Activated CD4-positive, alpha-beta T cell treated with anti-CD3 and anti-CD28 coated beads for 36 hours (primary cell): ENCODE data around the gene PLK2. TPM values are rescaled to one million over a fixed set of nuclear protein-coding genes. Genes with fewer than 3 reads are reported as not detected.
A peak's percentile ranks its signal among the peaks of the same experiment; 100 is the strongest.

Experiments
- ATAC-seq: fragments of 200-7000 bp; cut with Tn5 transposase; one replicate; pipeline ENCODE4 v1.10.0; 2021; ENCODE audit warnings: mild to moderate bottlenecking, moderate library complexity
- CTCF ChIA-PET: fragments of 350-600 bp; sonication (Branson Sonifier 250); formaldehyde crosslinking; loops from one replicate; lab custom pipeline; 2021; ENCODE audit warnings: antibody characterized with exemption; lab: Charles Lee
- POLR2A ChIA-PET: fragments of 350-600 bp; sonication (Branson Sonifier 250); formaldehyde crosslinking; loops from one replicate; lab custom pipeline; 2021; ENCODE audit warnings: antibody characterized with exemption, inconsistent platforms; lab: Charles Lee
- DNase-seq: peaks from one replicate; pipeline ENCODE4 v3.0.0-alpha.2; 2020
- H3K27ac Mint-ChIP-seq: one replicate; pipeline ENCODE4 v1.8.0; 2021; ENCODE audit warnings: mixed read lengths
- H3K27me3 Mint-ChIP-seq: one replicate; pipeline ENCODE4 v1.8.0; 2021; ENCODE audit warnings: mixed read lengths
- H3K36me3 Mint-ChIP-seq: one replicate; pipeline ENCODE4 v1.8.0; 2021; ENCODE audit warnings: low read depth, mixed read lengths
- H3K4me1 Mint-ChIP-seq: one replicate; pipeline ENCODE4 v1.8.0; 2021; ENCODE audit warnings: mixed read lengths
- H3K4me3 Mint-ChIP-seq: one replicate; pipeline ENCODE4 v1.8.0; 2021; ENCODE audit warnings: mild to moderate bottlenecking, moderate library complexity, mixed read lengths
- H3K9me3 Mint-ChIP-seq: one replicate; pipeline ENCODE4 v1.8.0; 2021; ENCODE audit warnings: low read depth, mixed read lengths
- intact Hi-C, 2 experiments: fragments of 100-400 bp; cut with DNase I in 1 of 2; cut with micrococcal nuclease in 1 of 2; formaldehyde crosslinking; loops; one replicate each; pipeline versions ENCODE4 v1.14.2 to v1.15.1; 2022 to 2024; cut with DNase I, micrococcal nuclease
- total RNA-seq, 2 experiments: library from RNA; stranded (reverse); gene quantifications; one replicate each; pipeline ENCODE4 v1.2.3, GENCODE V29; 2021

PLK2 gene
- total RNA-seq, 2 experiments from 2014 or later, result 3.0 to 3.8 TPM

- H3K4me1 Mint-ChIP-seq, result peaks cover 3% of the 10 kb centered on the region
- H3K27me3 Mint-ChIP-seq, result peaks cover 6% of the 10 kb centered on the region
- ATAC-seq (no peak), DNase-seq (no peak)
- H3K4me3 Mint-ChIP-seq, result no peak overlapping the region
- POLR2A ChIA-PET, result no interaction called here
- no peak overlapping the region for H3K27ac Mint-ChIP-seq
- intact Hi-C loops, result loop anchor here (1.0 to 5.0 kb wide), 2 partner anchors 352 to 354 kb away; no protein-coding TSS in a partner anchor
- H3K36me3 Mint-ChIP-seq, result no peaks in the 10 kb centered on the region
- CTCF ChIA-PET, result interaction anchor here (0.6 to 2.6 kb wide), 4 partner anchors 11 to 1155 kb away, joined by 3 to 9 read pairs (median 5); no protein-coding TSS in a partner anchor
- no peaks in the 10 kb centered on the region for H3K9me3 Mint-ChIP-seq
Measured at GRCh38 chr5:58497921-58498320, 38.0 kb upstream of the PLK2 start.

- Mint-ChIP-seq H3K36me3 (no peaks in the 10 kb centered on the region), H3K9me3 (no peaks in the 10 kb centered on the region), H3K27ac (no peak overlapping the region), H3K4me1 (peaks cover 3% of the 10 kb centered on the region), H3K27me3 (peaks cover 2% of the 10 kb centered on the region), H3K4me3 (no peak overlapping the region)
- ATAC-seq (no peak), DNase-seq (no peak)
- intact Hi-C loops, result loop anchor here in 1 of 2 experiments (5.0 kb wide), 1 partner anchor 355 kb away; no protein-coding TSS in a partner anchor
- ChIA-PET POLR2A (no interaction called here), CTCF (interaction anchor here (0.6 to 2.6 kb wide), 4 partner anchors 10 to 1156 kb away, joined by 3 to 9 read pairs (median 5); no protein-coding TSS in a partner anchor)
Measured at GRCh38 chr5:58497386-58497785, 37.5 kb upstream of the PLK2 start.

GRCh38 chr5:58496488-58496887 lies 36.6 kb upstream of the PLK2 start:
- Mint-ChIP-seq H3K4me3 (no peak overlapping the region), H3K9me3 (no peaks in the 10 kb centered on the region), H3K27me3 (peaks cover 2% of the 10 kb centered on the region), H3K36me3 (no peaks in the 10 kb centered on the region), H3K27ac (no peak overlapping the region), H3K4me1 (peaks cover 3% of the 10 kb centered on the region)
- ATAC-seq, result no peak
- no peak for DNase-seq
- ChIA-PET POLR2A (no interaction called here), CTCF (interaction anchor here (0.6 to 2.6 kb wide), 3 partner anchors 9 to 118 kb away, joined by 3 to 7 read pairs (median 3); no protein-coding TSS in a partner anchor)
- intact Hi-C loops, result loop anchor here in 1 of 2 experiments (5.0 kb wide), 1 partner anchor 356 kb away; no protein-coding TSS in a partner anchor

- POLR2A ChIA-PET, result no interaction called here
- Mint-ChIP-seq H3K4me3 (no peak overlapping the region), H3K27ac (no peak overlapping the region), H3K9me3 (no peaks in the 10 kb centered on the region), H3K27me3 (peaks cover 7% of the 10 kb centered on the region), H3K36me3 (no peaks in the 10 kb centered on the region), H3K4me1 (no peaks in the 10 kb centered on the region)
- CTCF ChIA-PET, result no interaction called here
- DNase-seq (no peak), ATAC-seq (no peak)
- intact Hi-C loops, result no loop called here
Measured at GRCh38 chr5:58493141-58493540, 33.3 kb upstream of the PLK2 start.

- no peaks in the 10 kb centered on the region for H3K36me3 Mint-ChIP-seq
- DNase-seq (no peak), ATAC-seq (no peak)
- peaks cover 10% of the 10 kb centered on the region for H3K27me3 Mint-ChIP-seq
- H3K4me1 Mint-ChIP-seq, result no peaks in the 10 kb centered on the region
- intact Hi-C loops, result no loop called here
- no peak within 1 kb of the TSS for H3K4me3 Mint-ChIP-seq
- ChIA-PET CTCF (no interaction called here), POLR2A (no interaction called here)
- H3K9me3 Mint-ChIP-seq, result no peaks in the 10 kb centered on the region
- no peak within 1 kb of the TSS for H3K27ac Mint-ChIP-seq
Measured at GRCh38 chr5:58491216-58491892, 31.5 kb upstream of the PLK2 start, which contains the start of gene GAPT. Gene GAPT (plus strand): TSS chr5:58491435. CDS start chr5:58494537, 3,102 bp downstream.

- DNase-seq, result no peak
- Mint-ChIP-seq H3K9me3 (no peaks in the 10 kb centered on the region), H3K4me3 (no peak overlapping the region), H3K36me3 (no peaks in the 10 kb centered on the region), H3K27me3 (peaks cover 10% of the 10 kb centered on the region), H3K27ac (no peak overlapping the region), H3K4me1 (no peaks in the 10 kb centered on the region)
- ATAC-seq, result no peak
- POLR2A ChIA-PET, result no interaction called here
- intact Hi-C loops, result no loop called here
- CTCF ChIA-PET, result no interaction called here
Measured at GRCh38 chr5:58490402-58491050, 30.6 kb upstream of the PLK2 start.

GRCh38 chr5:58486290-58486689 lies 26.4 kb upstream of the PLK2 start:
- Mint-ChIP-seq H3K36me3 (no peaks in the 10 kb centered on the region), H3K27me3 (peaks cover 8% of the 10 kb centered on the region), H3K27ac (no peak overlapping the region), H3K4me1 (no peaks in the 10 kb centered on the region), H3K4me3 (no peak overlapping the region), H3K9me3 (no peaks in the 10 kb centered on the region)
- intact Hi-C loops, result no loop called here
- ATAC-seq (no peak), DNase-seq (no peak)
- POLR2A ChIA-PET, result no interaction called here
- CTCF ChIA-PET, result interaction anchor here (1.4 kb wide), 1 partner anchor 10 kb away, joined by 7 read pairs; no protein-coding TSS in a partner anchor

GRCh38 chr5:58484505-58484904 lies 24.6 kb upstream of the PLK2 start:
- Mint-ChIP-seq H3K36me3 (no peaks in the 10 kb centered on the region), H3K27ac (no peak overlapping the region), H3K9me3 (no peaks in the 10 kb centered on the region), H3K4me1 (no peaks in the 10 kb centered on the region), H3K27me3 (peaks cover 6% of the 10 kb centered on the region), H3K4me3 (no peak overlapping the region)
- ATAC-seq, result no peak
- intact Hi-C loops, result no loop called here
- no peak for DNase-seq
- ChIA-PET CTCF (no interaction called here), POLR2A (no interaction called here)

- no peaks in the 10 kb centered on the region for H3K9me3 Mint-ChIP-seq
- H3K27ac Mint-ChIP-seq, result no peak overlapping the region
- DNase-seq, result no peak
- H3K4me1 Mint-ChIP-seq, result no peaks in the 10 kb centered on the region
- H3K27me3 Mint-ChIP-seq, result no peaks in the 10 kb centered on the region
- no peak overlapping the region for H3K4me3 Mint-ChIP-seq
- intact Hi-C loops, result no loop called here
- POLR2A ChIA-PET, result no interaction called here
- CTCF ChIA-PET, result interaction anchor here (0.5 kb wide), 1 partner anchor 367 kb away, joined by 3 read pairs; no protein-coding TSS in a partner anchor
- H3K36me3 Mint-ChIP-seq, result no peaks in the 10 kb centered on the region
- ATAC-seq, result no peak
Measured at GRCh38 chr5:58482536-58482935, 22.6 kb upstream of the PLK2 start.

GRCh38 chr5:58481828-58482227 lies 21.9 kb upstream of the PLK2 start:
- CTCF ChIA-PET, result interaction anchor here (0.5 kb wide), 1 partner anchor 368 kb away, joined by 3 read pairs; no protein-coding TSS in a partner anchor
- POLR2A ChIA-PET, result no interaction called here
- Mint-ChIP-seq H3K27ac (no peak overlapping the region), H3K4me1 (no peaks in the 10 kb centered on the region), H3K36me3 (no peaks in the 10 kb centered on the region), H3K9me3 (no peaks in the 10 kb centered on the region), H3K4me3 (no peak overlapping the region), H3K27me3 (no peaks in the 10 kb centered on the region)
- intact Hi-C loops, result no loop called here
- DNase-seq (no peak), ATAC-seq (peak; percentile 6)

- ATAC-seq (no peak), DNase-seq (no peak)
- CTCF ChIA-PET, result no interaction called here
- H3K27ac Mint-ChIP-seq, result no peak overlapping the region
- H3K4me1 Mint-ChIP-seq, result no peaks in the 10 kb centered on the region
- no peak overlapping the region for H3K4me3 Mint-ChIP-seq
- H3K27me3 Mint-ChIP-seq, result no peaks in the 10 kb centered on the region
- POLR2A ChIA-PET, result no interaction called here
- no peaks in the 10 kb centered on the region for H3K9me3 Mint-ChIP-seq
- H3K36me3 Mint-ChIP-seq, result no peaks in the 10 kb centered on the region
- intact Hi-C loops, result no loop called here
Measured at GRCh38 chr5:58481066-58481676, 21.3 kb upstream of the PLK2 start.
